ENCODE results near the gene PPA2.

DNA sequence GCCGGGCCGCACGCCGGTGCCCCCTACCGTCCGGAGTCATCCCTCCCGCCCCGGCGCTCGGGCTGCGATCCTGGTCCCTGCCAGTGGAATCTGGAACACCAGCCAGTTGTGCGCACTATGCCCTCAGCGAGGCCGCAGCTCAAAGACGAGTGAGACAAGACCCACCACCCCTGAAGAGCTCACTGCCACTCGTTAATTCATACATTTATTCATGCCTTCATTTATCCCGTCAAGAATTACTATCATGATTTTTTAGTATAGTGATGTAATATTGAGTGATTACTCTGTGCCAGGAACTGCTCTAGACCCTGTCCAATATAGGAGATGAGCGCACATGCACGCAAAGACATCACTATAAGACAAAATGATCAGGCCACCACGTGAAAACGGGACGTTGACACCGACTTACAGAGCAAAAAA, 247 bp upstream of the PPA2 start:
- TF ChIP-seq, protein P1, sequence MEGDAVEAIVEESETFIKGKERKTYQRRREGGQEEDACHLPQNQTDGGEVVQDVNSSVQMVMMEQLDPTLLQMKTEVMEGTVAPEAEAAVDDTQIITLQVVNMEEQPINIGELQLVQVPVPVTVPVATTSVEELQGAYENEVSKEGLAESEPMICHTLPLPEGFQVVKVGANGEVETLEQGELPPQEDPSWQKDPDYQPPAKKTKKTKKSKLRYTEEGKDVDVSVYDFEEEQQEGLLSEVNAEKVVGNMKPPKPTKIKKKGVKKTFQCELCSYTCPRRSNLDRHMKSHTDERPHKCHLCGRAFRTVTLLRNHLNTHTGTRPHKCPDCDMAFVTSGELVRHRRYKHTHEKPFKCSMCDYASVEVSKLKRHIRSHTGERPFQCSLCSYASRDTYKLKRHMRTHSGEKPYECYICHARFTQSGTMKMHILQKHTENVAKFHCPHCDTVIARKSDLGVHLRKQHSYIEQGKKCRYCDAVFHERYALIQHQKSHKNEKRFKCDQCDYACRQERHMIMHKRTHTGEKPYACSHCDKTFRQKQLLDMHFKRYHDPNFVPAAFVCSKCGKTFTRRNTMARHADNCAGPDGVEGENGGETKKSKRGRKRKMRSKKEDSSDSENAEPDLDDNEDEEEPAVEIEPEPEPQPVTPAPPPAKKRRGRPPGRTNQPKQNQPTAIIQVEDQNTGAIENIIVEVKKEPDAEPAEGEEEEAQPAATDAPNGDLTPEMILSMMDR (IDR thresholded peaks at IDR 0.05; ENCODE audit: low read depth, low read length): peak; percentile 76
- no peak for TF ChIP-seq EZH2phosphoT487 (IDR thresholded peaks at IDR 0.05; ENCODE audit: low read depth)

Data from OCI-LY3 (cell line).